Measurements from ENCODE around the gene CDCA7L.

Gene CDCA7L

DNA sequence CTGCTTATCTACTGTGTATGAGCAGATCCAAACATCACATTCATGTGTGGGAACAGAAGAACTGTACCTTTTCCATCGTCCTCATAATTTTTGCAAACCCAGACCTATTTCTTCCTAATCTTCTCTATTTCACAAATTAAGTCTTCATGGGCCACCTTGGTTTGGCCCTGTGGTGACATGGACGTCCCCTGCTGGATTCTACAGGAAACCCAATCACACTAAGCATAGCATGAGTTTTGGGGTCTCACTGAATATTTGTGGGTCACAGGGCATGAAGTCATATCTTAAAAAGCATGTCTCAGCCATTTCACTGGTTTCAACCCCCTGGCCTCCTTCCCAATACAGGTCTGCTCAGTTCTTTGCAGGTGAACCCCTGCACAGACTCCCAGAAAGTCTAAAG is 35.8 kb upstream of the CDCA7L start:
- no peaks in the 10 kb centered on the region for H3K4me1 ChIP-seq
- TF ChIP-seq CTCF (IDR thresholded peaks at IDR 0.05), result no peak

GRCh38 chr7:21980926-21981500 is 35.3 kb upstream of the CDCA7L start:
- H3K27ac ChIP-seq, result no peak overlapping the region
- no peaks in the 10 kb centered on the region for H3K79me2 ChIP-seq
- H3K36me3 ChIP-seq (ENCODE audit: control insufficient read depth, insufficient read depth, low read length), result no peaks in the 10 kb centered on the region
- no peak overlapping the region for H3K9ac ChIP-seq
- TF ChIP-seq CTCF (IDR thresholded peaks at IDR 0.05), result no peak
- no peaks in the 10 kb centered on the region for H3K4me1 ChIP-seq
- no peak overlapping the region for H3K4me3 ChIP-seq (ENCODE audit: low read depth, low read length)
- no peaks in the 10 kb centered on the region for H3K27me3 ChIP-seq (ENCODE audit: control insufficient read depth, insufficient read depth, low read length)
- no peak overlapping the region for H3K4me2 ChIP-seq (ENCODE audit: low read length)
- H2AFZ ChIP-seq, result no peak overlapping the region
- H3K9me3 ChIP-seq (ENCODE audit: control insufficient read depth, low read length), result no peaks in the 10 kb centered on the region

More for the DNA sequence above, 35.8 kb upstream of the CDCA7L start:
- no peaks in the 10 kb centered on the region for H3K9me3 ChIP-seq (ENCODE audit: control insufficient read depth, low read length)
- H3K36me3 ChIP-seq (ENCODE audit: control insufficient read depth, insufficient read depth, low read length), result no peaks in the 10 kb centered on the region
- no peaks in the 10 kb centered on the region for H3K27me3 ChIP-seq (ENCODE audit: control insufficient read depth, insufficient read depth, low read length)
- H3K27ac ChIP-seq, result no peak overlapping the region
- no peaks in the 10 kb centered on the region for H3K79me2 ChIP-seq
- no peak overlapping the region for H3K9ac ChIP-seq
- H3K4me2 ChIP-seq (ENCODE audit: low read length), result no peak overlapping the region
- H3K4me3 ChIP-seq (ENCODE audit: low read depth, low read length), result no peak overlapping the region
- H2AFZ ChIP-seq, result no peak overlapping the region

GRCh38 chr7:21972397-21972784 is 26.7 kb upstream of the CDCA7L start:
- no peaks in the 10 kb centered on the region for H3K9me3 ChIP-seq (ENCODE audit: control insufficient read depth, low read length)
- no peak for TF ChIP-seq CTCF (IDR thresholded peaks at IDR 0.05)
- no peak overlapping the region for H3K27ac ChIP-seq
- peaks cover 3% of the 10 kb centered on the region for H3K4me1 ChIP-seq
- no peak overlapping the region for H2AFZ ChIP-seq
- H3K27me3 ChIP-seq (ENCODE audit: control insufficient read depth, insufficient read depth, low read length), result no peaks in the 10 kb centered on the region
- no peak overlapping the region for H3K4me2 ChIP-seq (ENCODE audit: low read length)
- no peak overlapping the region for H3K9ac ChIP-seq
- H3K36me3 ChIP-seq (ENCODE audit: control insufficient read depth, insufficient read depth, low read length), result no peaks in the 10 kb centered on the region
- H3K79me2 ChIP-seq, result no peaks in the 10 kb centered on the region
- H3K4me3 ChIP-seq (ENCODE audit: low read depth, low read length), result no peak overlapping the region

- Histone ChIP-seq H3K9me3 (ENCODE audit: control insufficient read depth, low read length) (no peaks in the 10 kb centered on the region), H3K27ac (no peak overlapping the region), H3K4me3 (ENCODE audit: low read depth, low read length) (no peak overlapping the region), H3K36me3 (ENCODE audit: control insufficient read depth, insufficient read depth, low read length) (no peaks in the 10 kb centered on the region), H3K79me2 (no peaks in the 10 kb centered on the region), H3K4me1 (peaks cover 3% of the 10 kb centered on the region), H3K4me2 (ENCODE audit: low read length) (no peak overlapping the region), H3K9ac (no peak overlapping the region), H3K27me3 (ENCODE audit: control insufficient read depth, insufficient read depth, low read length) (no peaks in the 10 kb centered on the region), H2AFZ (no peak overlapping the region)
- TF ChIP-seq CTCF (IDR thresholded peaks at IDR 0.05), result no peak
Measured at GRCh38 chr7:21971780-21972396, 26.2 kb upstream of the CDCA7L start.

DNA sequence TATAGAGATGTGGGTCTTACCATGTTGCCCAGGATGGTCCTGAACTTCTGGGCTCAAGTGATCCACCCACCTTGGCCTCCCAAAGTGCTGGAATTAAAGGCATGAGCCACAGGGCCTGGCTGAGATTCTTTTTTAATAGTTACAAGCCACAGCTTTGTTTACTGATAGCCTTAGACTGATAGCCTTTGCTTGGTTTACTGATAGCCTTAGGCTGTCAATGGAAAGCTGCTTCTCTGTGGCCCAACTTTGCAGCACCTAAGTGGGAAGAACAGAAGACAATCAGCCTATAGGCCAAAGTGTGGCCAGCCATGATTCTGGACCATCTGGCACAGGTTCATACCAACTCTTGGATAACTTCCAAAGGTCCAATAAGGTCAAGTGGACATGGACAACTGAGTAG is 24.1 kb upstream of the CDCA7L start:
- Histone ChIP-seq H3K4me1 (peaks cover 10% of the 10 kb centered on the region), H3K4me2 (ENCODE audit: low read length) (no peak overlapping the region), H3K79me2 (no peaks in the 10 kb centered on the region), H3K4me3 (ENCODE audit: low read depth, low read length) (no peak overlapping the region), H3K27ac (no peak overlapping the region), H3K36me3 (ENCODE audit: control insufficient read depth, insufficient read depth, low read length) (no peaks in the 10 kb centered on the region), H3K9me3 (ENCODE audit: control insufficient read depth, low read length) (no peaks in the 10 kb centered on the region), H3K27me3 (ENCODE audit: control insufficient read depth, insufficient read depth, low read length) (no peaks in the 10 kb centered on the region), H2AFZ (no peak overlapping the region), H3K9ac (no peak overlapping the region)
- TF ChIP-seq CTCF (IDR thresholded peaks at IDR 0.05), result no peak

Data from parathyroid adenoma (tissue), 2 donors.